Measurements from ENCODE around the gene PDE3B.
"Not testable (repeated sequence)": the region's sequence is repeated elsewhere in the genome, so short reads cannot be mapped to it uniquely, and the experiment has no call there.

Gene PDE3B

DNA sequence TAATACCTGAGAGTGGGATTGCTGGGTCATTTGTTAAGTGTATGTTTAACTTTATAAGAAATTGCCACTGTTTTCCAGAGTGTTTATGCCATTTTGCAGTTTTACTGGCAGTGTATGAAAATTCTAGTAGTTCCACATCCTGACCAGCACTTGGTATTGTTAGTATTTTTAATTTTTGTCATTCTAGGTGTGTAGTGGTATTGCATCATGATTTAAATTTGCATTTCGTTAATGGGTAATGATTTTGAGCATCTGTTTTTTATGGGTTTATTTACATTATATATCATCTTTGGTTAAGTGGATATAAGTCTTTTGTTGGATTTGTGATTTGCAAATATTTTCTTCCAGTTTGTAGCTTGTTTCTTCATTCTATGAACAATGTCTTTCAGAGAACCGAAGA lies 34.7 kb downstream of the PDE3B start:
- no peak for DNase-seq

- DNase-seq, result no peak
Measured at GRCh38 chr11:14679662-14680061, 36.1 kb downstream of the PDE3B start.

DNA sequence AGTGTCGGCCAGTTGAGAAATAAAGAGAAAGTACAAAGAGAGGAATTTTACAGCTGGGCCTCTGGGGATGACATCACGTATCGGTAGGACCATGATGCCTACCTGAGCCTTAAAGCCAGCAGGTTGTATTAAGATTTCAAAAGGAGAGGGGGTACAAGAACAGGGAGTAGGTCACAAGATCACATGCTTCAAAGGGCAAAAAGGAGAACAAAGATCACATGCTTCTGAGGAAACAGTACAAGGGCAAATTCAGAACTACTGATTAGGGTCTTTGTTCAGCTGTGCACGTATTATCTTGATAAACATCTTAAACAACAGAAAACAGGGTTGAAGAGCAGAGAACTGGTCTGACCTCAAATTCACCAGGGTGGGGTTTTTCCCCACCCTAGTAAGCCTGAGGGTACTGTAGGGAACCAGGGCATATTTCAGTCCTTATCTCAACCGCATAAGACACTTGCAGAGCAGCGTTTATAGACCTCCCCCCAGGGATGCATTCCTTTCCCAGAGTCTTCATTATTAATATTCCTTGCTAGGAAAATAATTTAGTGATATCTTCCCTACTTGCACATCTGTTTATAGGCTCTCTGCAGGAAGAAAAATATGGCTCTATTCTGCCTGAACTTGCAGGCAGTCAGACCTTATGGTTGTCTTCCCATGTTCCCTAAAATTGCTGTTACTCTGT lies 40.8 kb downstream of the PDE3B start:
- DNase-seq, result not testable (repeated sequence)

GRCh38 chr11:14687456-14687855 lies 43.9 kb downstream of the PDE3B start:
- no peak for DNase-seq

GRCh38 chr11:14687943-14688627 lies 44.5 kb downstream of the PDE3B start:
- DNase-seq, result no peak

DNA sequence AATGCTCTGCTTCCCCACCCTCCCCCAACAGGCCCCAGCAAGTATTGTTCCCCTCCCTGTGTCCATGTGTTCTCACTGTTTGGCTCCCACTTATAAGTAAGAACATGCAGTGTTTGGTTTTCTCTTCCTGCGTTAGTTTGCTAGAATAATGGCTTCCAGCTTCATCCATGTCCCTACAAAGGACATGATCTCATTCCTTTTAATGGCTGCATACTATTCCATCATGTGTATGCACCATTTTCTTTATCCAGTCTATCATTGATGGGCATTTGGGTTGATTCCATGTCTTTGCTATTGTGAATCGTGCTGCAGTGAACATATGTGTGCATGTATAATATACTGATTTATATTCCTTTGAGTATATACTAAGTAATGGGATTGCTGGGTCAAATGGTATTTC lies 52.1 kb downstream of the PDE3B start:
- DNase-seq, result not testable (repeated sequence)

GRCh38 chr11:14698771-14699170 lies 55.2 kb downstream of the PDE3B start:
- no peak for DNase-seq

DNA sequence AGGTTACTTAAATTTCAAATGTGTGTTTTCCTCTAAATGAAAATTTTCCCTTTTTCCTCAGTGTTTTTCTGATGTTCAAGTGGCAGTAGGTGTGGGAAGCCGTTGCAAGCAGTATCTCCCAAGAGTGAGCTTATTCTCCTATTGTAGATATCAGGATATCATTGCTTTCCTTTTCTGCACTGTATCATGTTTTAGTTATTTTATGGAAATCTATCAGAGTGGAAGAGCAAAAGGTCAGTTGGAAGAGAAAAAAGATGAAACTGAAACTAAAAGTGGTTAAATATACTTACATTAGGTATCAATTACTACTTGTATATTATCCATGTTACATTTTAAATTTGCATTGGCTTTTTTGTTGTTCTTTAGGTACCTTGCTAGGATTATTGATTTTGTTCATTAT lies 57.0 kb downstream of the PDE3B start:
- DNase-seq, result no peak

- DNase-seq, result no peak
Measured at GRCh38 chr11:14702760-14703159, 59.2 kb downstream of the PDE3B start.

GRCh38 chr11:14703731-14704130 lies 60.1 kb downstream of the PDE3B start:
- no peak for DNase-seq

DNA sequence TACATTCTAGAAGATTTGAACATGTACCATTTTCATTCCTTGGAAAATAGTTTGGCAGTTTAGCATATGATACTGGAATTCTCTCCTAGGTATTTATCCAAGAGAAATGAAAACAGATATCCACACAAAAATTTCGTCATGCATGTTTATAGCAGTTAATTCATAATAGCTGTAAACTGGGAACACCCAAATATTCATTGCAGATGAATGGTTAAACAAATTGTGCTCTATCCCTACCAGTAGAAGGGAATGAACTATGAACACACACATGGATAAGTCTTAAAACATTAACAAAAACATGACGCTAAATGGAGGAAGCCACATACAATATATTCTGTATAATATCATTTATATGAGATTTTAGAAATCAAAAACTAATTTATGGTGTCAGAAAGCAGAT lies 61.5 kb downstream of the PDE3B start:
- no peak for DNase-seq

- no peak for DNase-seq
Measured at GRCh38 chr11:14713496-14714244, 70.1 kb downstream of the PDE3B start.

GRCh38 chr11:14715669-14716068 lies 72.1 kb downstream of the PDE3B start:
- not testable (repeated sequence) for DNase-seq

GRCh38 chr11:14722496-14722895 lies 78.9 kb downstream of the PDE3B start:
- DNase-seq, result no peak

GRCh38 chr11:14725150-14725549 lies 81.5 kb downstream of the PDE3B start:
- DNase-seq, result no peak

DNA sequence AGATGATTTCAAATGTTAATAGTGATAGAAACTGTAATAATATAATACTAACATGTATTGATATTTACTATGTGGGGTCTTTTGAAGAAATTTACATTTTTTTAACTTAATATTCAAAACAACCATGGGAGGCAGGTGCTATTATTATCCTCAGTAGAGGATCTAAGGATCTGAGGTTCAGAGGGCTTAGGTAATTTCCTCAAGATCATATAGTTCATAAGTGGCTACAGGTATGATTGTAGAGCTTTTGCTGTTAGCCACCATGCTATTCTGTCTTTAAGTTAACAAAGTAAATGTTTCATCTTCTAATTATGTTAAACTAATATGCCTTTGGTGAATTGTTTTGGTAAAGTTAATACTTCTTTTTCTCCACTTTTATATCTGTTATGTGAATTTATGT lies 83.6 kb downstream of the PDE3B start:
- no peak for DNase-seq

- no peak for DNase-seq
Measured at GRCh38 chr11:14727746-14728145, 84.1 kb downstream of the PDE3B start.

DNA sequence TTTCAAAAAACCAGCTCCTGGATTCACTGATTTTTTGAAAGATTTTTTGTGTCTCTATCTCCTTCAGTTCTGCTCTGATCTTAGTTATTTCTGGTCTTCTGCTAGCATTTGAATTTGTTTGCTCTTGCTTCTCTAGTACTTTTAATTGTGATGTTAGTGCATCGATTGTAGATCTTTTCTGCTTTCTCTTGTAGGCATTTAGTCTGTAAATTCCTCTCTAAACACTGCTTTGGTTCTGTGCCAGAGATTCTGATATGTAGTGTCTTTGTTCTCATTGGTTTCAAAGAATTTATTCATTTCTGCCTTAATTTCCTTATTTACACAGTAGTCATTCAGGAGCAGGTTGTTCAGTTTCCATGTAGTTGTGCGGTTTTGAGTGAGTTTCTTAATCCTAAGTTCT lies 96.9 kb downstream of the PDE3B start:
- DNase-seq, result not testable (repeated sequence)

- no peak for DNase-seq
Measured at GRCh38 chr11:14741195-14741594, 97.6 kb downstream of the PDE3B start.

DNA sequence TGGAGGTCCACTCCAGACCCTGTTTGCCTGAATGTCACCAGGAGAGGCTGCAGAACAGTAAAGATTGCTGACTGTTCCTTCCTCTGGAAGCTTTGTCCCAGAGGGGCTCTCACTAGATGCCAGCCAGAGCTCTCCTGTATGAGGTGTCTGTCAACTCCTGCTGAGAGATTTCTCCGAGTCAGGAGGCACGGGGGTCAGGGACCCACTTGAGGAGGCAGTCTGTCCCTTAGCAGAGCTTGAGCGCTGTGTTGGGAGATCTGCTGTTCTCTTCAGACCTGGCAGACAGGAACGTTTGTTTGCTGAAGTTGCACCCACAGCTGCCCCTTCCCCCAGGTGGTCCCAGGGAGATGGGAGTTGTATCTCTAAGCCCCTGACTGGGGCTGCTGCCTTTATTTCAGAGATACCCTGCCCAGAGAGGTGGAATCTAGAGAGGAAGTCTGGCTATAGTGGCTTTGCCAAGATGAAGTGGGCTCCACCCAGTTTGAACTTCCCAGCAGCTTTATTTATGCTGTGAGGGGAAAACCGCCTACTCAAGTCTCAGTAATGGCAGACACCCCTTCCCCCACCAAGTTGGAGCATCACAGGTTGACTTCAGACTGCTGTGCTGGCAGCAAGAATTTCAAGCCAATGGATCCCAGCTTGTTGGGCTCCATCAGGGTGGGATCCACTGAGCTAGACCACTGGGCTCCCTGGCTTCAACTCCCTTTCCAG lies 99.4 kb downstream of the PDE3B start:
- DNase-seq, result no peak

- DNase-seq, result not testable (repeated sequence)
Measured at GRCh38 chr11:14743667-14744066, 100.1 kb downstream of the PDE3B start.

- no peak for DNase-seq
Measured at GRCh38 chr11:14746857-14747395, 103.3 kb downstream of the PDE3B start.

DNA sequence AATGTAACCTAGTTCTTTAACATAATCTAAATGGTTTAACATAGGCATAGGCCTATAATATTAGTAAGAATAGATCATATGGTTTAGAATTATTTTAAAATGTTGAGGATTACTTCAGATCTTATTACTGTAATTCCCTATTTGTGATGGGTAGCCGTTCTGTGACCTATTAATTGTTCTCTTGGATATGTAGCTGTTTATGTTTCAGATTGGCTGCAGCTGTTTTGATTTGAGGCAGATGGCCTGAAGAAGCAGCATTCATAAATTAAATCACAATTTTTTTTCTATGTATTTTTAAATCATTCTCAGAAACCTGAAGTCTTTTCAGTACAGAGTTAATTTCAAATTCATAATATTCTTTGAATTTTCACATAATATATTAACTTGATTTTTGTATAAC lies 104.5 kb downstream of the PDE3B start:
- no peak for DNase-seq
